ENCODE measurements around the gene TRERF1.

GRCh38 chr6:42185597-42185996 lies 266.1 kb downstream of the TRERF1 start:
- no peak for TF ChIP-seq POLR2A (IDR thresholded peaks at IDR 0.05)
- no peak for TF ChIP-seq CTCF (IDR thresholded peaks at IDR 0.05)

All from lower leg skin (tissue), 3 donors.